WTC11 (cell line): ENCODE measurements around the gene C12orf50.

Source experiments
- CTCF ChIP-seq: fragments of 200-600 bp; IDR thresholded peaks from 2 replicates; pipeline ENCODE4 v1.8.0; 2022; ENCODE audit warnings: antibody characterized with exemption
- ESRRA ChIP-seq: sonication (generic); formaldehyde crosslinking; IDR thresholded peaks from 2 replicates; pipeline ENCODE4 v1.8.1; 2022; ENCODE audit warnings: mild to moderate bottlenecking, missing genetic modification reagents, borderline replicate concordance
- KAT7 ChIP-seq: sonication (generic); formaldehyde crosslinking; IDR thresholded peaks from 2 replicates; pipeline ENCODE4 v1.8.1; 2023; ENCODE audit warnings: missing genetic modification reagents, mild to moderate bottlenecking, borderline replicate concordance
- MLX ChIP-seq: sonication (generic); formaldehyde crosslinking; IDR thresholded peaks from 2 replicates; pipeline ENCODE4 v1.8.1; 2023; ENCODE audit warnings: mild to moderate bottlenecking, missing genetic modification reagents, moderate library complexity
- ZBTB21 ChIP-seq: sonication (generic); formaldehyde crosslinking; IDR thresholded peaks from 2 replicates; pipeline ENCODE4 v1.8.1; 2023; ENCODE audit warnings: mild to moderate bottlenecking, missing genetic modification reagents, borderline replicate concordance
- ZNF263 ChIP-seq: sonication (generic); formaldehyde crosslinking; IDR thresholded peaks from 2 replicates; pipeline ENCODE4 v1.8.1; 2022; ENCODE audit warnings: low read depth, mild to moderate bottlenecking, moderate library complexity, missing genetic modification reagents
- ZNF416 ChIP-seq: fragments of 250-450 bp; sonication (Bioruptor Pico); IDR thresholded peaks from 2 replicates; pipeline ENCODE4 v1.9.0; 2021; ENCODE audit warnings: mild to moderate bottlenecking, inconsistent platforms
- ZNF423 ChIP-seq: fragments of 250-450 bp; sonication (Bioruptor Pico); IDR thresholded peaks from 2 replicates; pipeline ENCODE4 v2.1.2; 2022; ENCODE audit warnings: mild to moderate bottlenecking, moderate library complexity
- TF ChIP-seq, protein P1 (sequence below): sonication (generic); formaldehyde crosslinking; IDR thresholded peaks from 2 replicates; pipeline ENCODE4 v1.8.1; 2023; ENCODE audit warnings: mild to moderate bottlenecking, missing genetic modification reagents
- TF ChIP-seq, protein P2 (sequence below): sonication (generic); formaldehyde crosslinking; IDR thresholded peaks from 2 replicates; pipeline ENCODE4 v1.8.0; 2022; ENCODE audit warnings: mild to moderate bottlenecking, missing genetic modification reagents

DNA sequence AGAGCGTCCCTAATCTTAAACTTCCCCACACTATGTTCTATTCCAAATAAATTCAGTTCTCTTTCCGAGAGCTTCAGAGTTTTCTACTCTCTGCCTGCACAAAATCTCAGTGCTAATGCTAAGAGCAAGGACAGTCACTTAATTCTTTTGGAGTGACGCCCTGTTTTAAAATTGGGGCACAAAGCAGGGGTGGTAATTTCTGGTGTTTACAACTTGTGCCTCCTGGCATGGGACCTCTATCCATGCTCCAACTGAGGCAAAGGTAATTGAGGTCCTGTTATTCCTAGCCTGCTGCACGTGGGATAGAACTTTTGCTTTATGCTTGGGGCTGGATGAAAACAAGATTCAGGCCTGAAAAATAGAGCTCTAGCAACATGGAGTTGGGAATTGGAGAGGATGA lies 22.9 kb downstream of the C12orf50 start:
- TF ChIP-seq, protein P1, sequence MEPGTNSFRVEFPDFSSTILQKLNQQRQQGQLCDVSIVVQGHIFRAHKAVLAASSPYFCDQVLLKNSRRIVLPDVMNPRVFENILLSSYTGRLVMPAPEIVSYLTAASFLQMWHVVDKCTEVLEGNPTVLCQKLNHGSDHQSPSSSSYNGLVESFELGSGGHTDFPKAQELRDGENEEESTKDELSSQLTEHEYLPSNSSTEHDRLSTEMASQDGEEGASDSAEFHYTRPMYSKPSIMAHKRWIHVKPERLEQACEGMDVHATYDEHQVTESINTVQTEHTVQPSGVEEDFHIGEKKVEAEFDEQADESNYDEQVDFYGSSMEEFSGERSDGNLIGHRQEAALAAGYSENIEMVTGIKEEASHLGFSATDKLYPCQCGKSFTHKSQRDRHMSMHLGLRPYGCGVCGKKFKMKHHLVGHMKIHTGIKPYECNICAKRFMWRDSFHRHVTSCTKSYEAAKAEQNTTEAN (CRISPR knock-in tag) = no peak
- TF ChIP-seq CTCF (no peak), ZBTB21 (CRISPR knock-in tag) (no peak), KAT7 (CRISPR knock-in tag) (no peak), ZNF263 (CRISPR knock-in tag) (no peak), ZNF423 (no peak), MLX (CRISPR knock-in tag) (no peak), ESRRA (CRISPR knock-in tag) (no peak), ZNF416 (CRISPR knock-in tag) (no peak)
- TF ChIP-seq, protein P2, sequence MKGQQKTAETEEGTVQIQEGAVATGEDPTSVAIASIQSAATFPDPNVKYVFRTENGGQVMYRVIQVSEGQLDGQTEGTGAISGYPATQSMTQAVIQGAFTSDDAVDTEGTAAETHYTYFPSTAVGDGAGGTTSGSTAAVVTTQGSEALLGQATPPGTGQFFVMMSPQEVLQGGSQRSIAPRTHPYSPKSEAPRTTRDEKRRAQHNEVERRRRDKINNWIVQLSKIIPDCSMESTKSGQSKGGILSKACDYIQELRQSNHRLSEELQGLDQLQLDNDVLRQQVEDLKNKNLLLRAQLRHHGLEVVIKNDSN (CRISPR knock-in tag) = no peak
